ENCODE measurements around the gene CXXC5. TPM values are rescaled to one million over a fixed set of nuclear protein-coding genes. Genes with fewer than 3 reads are reported as not detected.
A peak's percentile ranks its signal among the peaks of the same experiment; 100 is the strongest.
"Not testable (repeated sequence)": the region's sequence is repeated elsewhere in the genome, so short reads cannot be mapped to it uniquely, and the experiment has no call there.

CXXC5 gene
- 100 to 1,000 TPM; 190 to 206 (median 205) TPM for polyA plus RNA-seq (ENCODE audit: insufficient read length in 3 of 3)
- long read RNA-seq, donor 1, transcript CXXC5-206 (2 exons, 777 nt): minor isoform, 5 of 115 reads
- long read RNA-seq, donor 1, transcript CXXC5-201 (3 exons, 2,658 nt): major isoform, 66 of 115 reads
- long read RNA-seq, donor 1, transcript CXXC5-211 (3 exons, 1,892 nt): minor isoform, 23 of 115 reads
- long read RNA-seq, donor 1, partial matches to known transcripts: 21 of 115 reads
- long read RNA-seq, donor 1, other reads (novel, unspliced or antisense): 0 of 115 reads
- long read RNA-seq, donor 2, transcript CXXC5-206 (2 exons, 777 nt): minor isoform, 9 of 107 reads
- long read RNA-seq, donor 2, transcript CXXC5-211 (3 exons, 1,892 nt): minor isoform, 24 of 107 reads
- long read RNA-seq, donor 2, transcript CXXC5-201 (3 exons, 2,658 nt): major isoform, 55 of 107 reads
- long read RNA-seq, donor 2, partial matches to known transcripts: 18 of 107 reads
- long read RNA-seq, donor 2, other reads (novel, unspliced or antisense): 0 of 107 reads
- long read RNA-seq, donor 3, transcript CXXC5-206 (2 exons, 777 nt): minor isoform, 7 of 106 reads
- long read RNA-seq, donor 3, transcript CXXC5-211 (3 exons, 1,892 nt): minor isoform, 20 of 106 reads
- long read RNA-seq, donor 3, transcript CXXC5-201 (3 exons, 2,658 nt): major isoform, 55 of 106 reads
- long read RNA-seq, donor 3, partial matches to known transcripts: 24 of 106 reads
- long read RNA-seq, donor 3, other reads (novel, unspliced or antisense): 0 of 106 reads
- long read RNA-seq, donor 4, transcript CXXC5-201 (3 exons, 2,658 nt): major isoform, 56 of 111 reads
- long read RNA-seq, donor 4, transcript CXXC5-206 (2 exons, 777 nt): minor isoform, 9 of 111 reads
- long read RNA-seq, donor 4, transcript CXXC5-211 (3 exons, 1,892 nt): minor isoform, 28 of 111 reads
- long read RNA-seq, donor 4, partial matches to known transcripts: 18 of 111 reads
- long read RNA-seq, donor 4, other reads (novel, unspliced or antisense): 0 of 111 reads
- long read RNA-seq, donor 5, transcript CXXC5-211 (3 exons, 1,892 nt): minor isoform, 18 of 114 reads
- long read RNA-seq, donor 5, transcript CXXC5-201 (3 exons, 2,658 nt): major isoform, 45 of 114 reads
- long read RNA-seq, donor 5, partial matches to known transcripts: 46 of 114 reads
- long read RNA-seq, donor 5, other reads (novel, unspliced or antisense): 0 of 114 reads
- long read RNA-seq, donor 6, transcript CXXC5-201 (3 exons, 2,658 nt): major isoform, 44 of 91 reads
- long read RNA-seq, donor 6, transcript CXXC5-206 (2 exons, 777 nt): minor isoform, 7 of 91 reads
- long read RNA-seq, donor 6, transcript CXXC5-211 (3 exons, 1,892 nt): minor isoform, 22 of 91 reads
- long read RNA-seq, donor 6, partial matches to known transcripts: 18 of 91 reads
- long read RNA-seq, donor 6, other reads (novel, unspliced or antisense): 0 of 91 reads
- long read RNA-seq, donor 7, transcript CXXC5-206 (2 exons, 777 nt): minor isoform, 15 of 191 reads
- long read RNA-seq, donor 7, transcript CXXC5-201 (3 exons, 2,658 nt): major isoform, 76 of 191 reads
- long read RNA-seq, donor 7, transcript CXXC5-211 (3 exons, 1,892 nt): minor isoform, 29 of 191 reads
- long read RNA-seq, donor 7, partial matches to known transcripts: 70 of 191 reads
- long read RNA-seq, donor 7, other reads (novel, unspliced or antisense): 0 of 191 reads
- long read RNA-seq, donor 8, partial matches to known transcripts: 5 of 15 reads
- long read RNA-seq, donor 8, other reads (novel, unspliced or antisense): 0 of 15 reads
- long read RNA-seq, donor 9, transcript CXXC5-206 (2 exons, 777 nt): minor isoform, 16 of 141 reads
- long read RNA-seq, donor 9, transcript CXXC5-201 (3 exons, 2,658 nt): major isoform, 68 of 141 reads
- long read RNA-seq, donor 9, transcript CXXC5-211 (3 exons, 1,892 nt): minor isoform, 28 of 141 reads
- long read RNA-seq, donor 9, partial matches to known transcripts: 29 of 141 reads
- long read RNA-seq, donor 9, other reads (novel, unspliced or antisense): 0 of 141 reads
- long read RNA-seq, donor 10, transcript CXXC5-201 (3 exons, 2,658 nt): major isoform, 47 of 128 reads
- long read RNA-seq, donor 10, transcript CXXC5-211 (3 exons, 1,892 nt): minor isoform, 17 of 128 reads
- long read RNA-seq, donor 10, transcript CXXC5-206 (2 exons, 777 nt): minor isoform, 18 of 128 reads
- long read RNA-seq, donor 10, partial matches to known transcripts: 44 of 128 reads
- long read RNA-seq, donor 10, other reads (novel, unspliced or antisense): 0 of 128 reads
- long read RNA-seq, donor 11, transcript CXXC5-201 (3 exons, 2,658 nt): major isoform, 50 of 101 reads
- long read RNA-seq, donor 11, transcript CXXC5-211 (3 exons, 1,892 nt): minor isoform, 16 of 101 reads
- long read RNA-seq, donor 11, partial matches to known transcripts: 32 of 101 reads
- long read RNA-seq, donor 11, other reads (novel, unspliced or antisense): 0 of 101 reads
- long read RNA-seq, donor 12, transcript CXXC5-211 (3 exons, 1,892 nt): minor isoform, 28 of 143 reads
- long read RNA-seq, donor 12, transcript CXXC5-201 (3 exons, 2,658 nt): major isoform, 71 of 143 reads
- long read RNA-seq, donor 12, transcript CXXC5-206 (2 exons, 777 nt): minor isoform, 8 of 143 reads
- long read RNA-seq, donor 12, partial matches to known transcripts: 35 of 143 reads
- long read RNA-seq, donor 12, other reads (novel, unspliced or antisense): 0 of 143 reads
- long read RNA-seq, donor 13, transcript CXXC5-211 (3 exons, 1,892 nt): minor isoform, 9 of 63 reads
- long read RNA-seq, donor 13, transcript CXXC5-201 (3 exons, 2,658 nt): major isoform, 28 of 63 reads
- long read RNA-seq, donor 13, partial matches to known transcripts: 22 of 63 reads
- long read RNA-seq, donor 13, other reads (novel, unspliced or antisense): 0 of 63 reads
- long read RNA-seq, donor 14, transcript CXXC5-206 (2 exons, 777 nt): minor isoform, 23 of 287 reads
- long read RNA-seq, donor 14, transcript CXXC5-201 (3 exons, 2,658 nt): major isoform, 105 of 287 reads
- long read RNA-seq, donor 14, transcript CXXC5-211 (3 exons, 1,892 nt): minor isoform, 35 of 287 reads
- long read RNA-seq, donor 14, partial matches to known transcripts: 110 of 287 reads
- long read RNA-seq, donor 14, other reads (novel, unspliced or antisense): 9 of 287 reads
- long read RNA-seq, donor 15, transcript CXXC5-201 (3 exons, 2,658 nt): major isoform, 64 of 94 reads
- long read RNA-seq, donor 15, transcript CXXC5-211 (3 exons, 1,892 nt): minor isoform, 19 of 94 reads
- long read RNA-seq, donor 15, transcript CXXC5-206 (2 exons, 777 nt): minor isoform, 11 of 94 reads
- long read RNA-seq, donor 15, partial matches to known transcripts: 0 of 94 reads
- long read RNA-seq, donor 15, other reads (novel, unspliced or antisense): 0 of 94 reads
- long read RNA-seq, donor 16, transcript CXXC5-211 (3 exons, 1,892 nt): minor isoform, 21 of 124 reads
- long read RNA-seq, donor 16, transcript CXXC5-206 (2 exons, 777 nt): minor isoform, 10 of 124 reads
- long read RNA-seq, donor 16, transcript CXXC5-201 (3 exons, 2,658 nt): major isoform, 61 of 124 reads
- long read RNA-seq, donor 16, partial matches to known transcripts: 31 of 124 reads
- long read RNA-seq, donor 16, other reads (novel, unspliced or antisense): 0 of 124 reads

DNA sequence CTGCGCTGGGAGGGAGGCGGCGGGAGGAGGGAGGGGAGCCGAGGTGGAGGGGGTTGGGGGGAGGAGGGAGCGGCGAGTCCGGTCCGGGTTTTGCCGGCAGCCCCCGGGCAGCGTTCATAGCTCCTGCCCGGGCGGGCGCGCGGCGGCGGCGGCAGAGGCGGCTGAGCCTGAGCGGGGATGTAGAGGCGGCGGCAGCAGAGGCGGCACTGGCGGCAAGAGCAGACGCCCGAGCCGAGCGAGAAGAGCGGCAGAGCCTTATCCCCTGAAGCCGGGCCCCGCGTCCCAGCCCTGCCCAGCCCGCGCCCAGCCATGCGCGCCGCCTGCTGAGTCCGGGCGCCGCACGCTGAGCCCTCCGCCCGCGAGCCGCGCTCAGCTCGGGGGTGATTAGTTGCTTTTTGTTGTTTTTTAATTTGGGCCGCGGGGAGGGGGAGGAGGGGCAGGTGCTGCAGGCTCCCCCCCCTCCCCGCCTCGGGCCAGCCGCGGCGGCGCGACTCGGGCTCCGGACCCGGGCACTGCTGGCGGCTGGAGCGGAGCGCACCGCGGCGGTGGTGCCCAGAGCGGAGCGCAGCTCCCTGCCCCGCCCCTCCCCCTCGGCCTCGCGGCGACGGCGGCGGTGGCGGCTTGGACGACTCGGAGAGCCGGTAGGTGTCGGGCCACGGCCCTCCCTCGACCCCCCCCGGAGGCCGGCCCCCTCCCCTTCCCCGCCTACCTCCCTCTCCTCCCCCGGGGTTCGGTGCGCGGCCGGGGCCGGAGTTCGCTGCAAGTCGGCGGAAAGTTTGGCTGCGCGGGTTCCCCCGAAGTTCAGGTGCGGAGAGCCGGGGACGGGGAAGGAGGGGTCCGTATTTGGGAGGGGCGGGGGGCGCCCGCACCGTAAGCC lies at the start of gene CXXC5:
CXXC5 (plus strand) TSS at position 145 of the 877 bp plus-strand sequence. CDS start 32,175 bp downstream, outside the sequence.
- DNase-seq: peak; percentile 88

DNA sequence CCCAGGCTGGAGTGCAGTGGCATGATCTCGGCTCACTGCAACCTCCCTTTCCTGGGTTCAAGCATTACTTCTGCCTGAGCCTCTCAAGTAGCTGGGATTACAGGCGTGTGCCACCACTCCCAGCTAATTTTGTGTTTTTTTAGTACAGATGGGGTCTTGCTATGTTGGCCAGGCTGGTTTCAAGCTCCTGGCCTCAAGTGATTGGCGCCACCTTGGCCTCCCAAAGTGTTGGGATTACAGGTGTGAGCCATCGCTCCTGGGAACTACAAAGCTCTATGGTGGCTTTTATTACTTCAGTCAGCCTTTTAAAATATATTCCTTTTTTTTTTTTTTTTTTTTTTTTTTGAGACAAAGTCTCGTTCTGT lies 49.6 kb upstream of the CXXC5 start:
- DNase-seq: not testable (repeated sequence)

DNA sequence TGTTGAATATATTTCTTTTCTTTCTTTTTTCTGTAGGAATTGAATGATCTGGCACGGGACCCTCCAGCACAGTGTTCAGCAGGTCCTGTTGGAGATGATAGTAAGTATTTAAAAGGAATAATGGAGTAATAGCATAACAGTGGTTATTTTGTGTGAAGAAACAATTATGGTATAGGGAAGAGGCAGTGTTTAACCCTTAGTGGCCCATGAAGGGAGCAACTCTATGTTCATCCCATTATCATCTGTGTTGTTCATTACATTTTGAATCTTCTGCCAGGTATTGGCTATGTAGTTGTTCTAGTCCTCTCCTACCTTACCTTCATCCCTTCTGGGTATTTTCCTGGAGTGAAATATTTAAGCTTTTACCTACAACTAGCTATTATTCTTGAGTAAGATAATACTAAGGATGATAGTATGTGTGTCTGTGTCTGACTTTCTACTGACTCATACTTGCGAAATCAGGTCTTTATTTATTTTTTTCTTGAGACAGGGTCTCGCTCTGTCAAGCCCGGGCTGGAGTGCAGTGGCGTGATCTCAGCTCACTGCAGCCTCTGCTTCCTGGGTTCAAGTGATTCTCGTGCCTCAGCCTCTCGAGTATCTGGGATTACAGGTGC lies 47.7 kb upstream of the CXXC5 start:
- DNase-seq: no peak

DNA sequence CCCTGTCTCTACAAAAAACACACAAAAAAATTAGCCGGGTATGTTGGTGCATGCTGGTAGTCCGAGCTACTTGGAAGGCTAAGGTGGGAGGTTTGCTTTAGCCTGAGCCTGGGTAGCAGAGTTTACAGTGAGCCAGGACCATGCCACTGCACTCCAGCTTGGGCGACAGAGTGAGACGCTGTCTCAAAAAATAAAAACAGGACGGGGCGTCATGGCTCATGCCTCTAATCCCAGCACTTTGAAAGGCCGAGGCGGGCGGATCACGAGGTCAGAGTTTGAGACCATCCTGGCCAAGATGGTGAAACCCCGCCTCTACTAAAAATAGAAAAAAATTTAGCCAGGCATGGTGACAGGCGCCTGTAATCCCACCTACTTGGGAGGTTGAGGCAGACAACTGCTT lies 46.7 kb upstream of the CXXC5 start:
- DNase-seq: no peak

DNA sequence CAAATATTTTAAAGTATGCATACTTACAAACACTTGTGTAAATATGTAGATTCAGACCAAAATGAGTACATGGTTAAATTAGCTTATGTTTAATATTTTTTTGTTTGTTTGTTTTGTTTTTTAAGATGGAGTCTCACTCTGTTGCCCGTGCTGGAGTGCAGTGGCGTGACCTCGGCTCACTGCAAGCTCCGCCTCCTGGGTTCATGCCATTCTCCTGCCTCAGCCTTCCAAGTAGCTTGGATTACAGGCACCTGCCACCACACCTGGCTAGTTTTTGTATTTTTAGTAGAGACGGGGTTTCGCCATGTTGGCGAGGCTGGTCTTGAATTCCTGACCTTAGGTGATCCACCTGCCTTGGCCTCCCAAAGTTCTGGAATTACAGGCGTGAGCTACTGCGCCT lies 46.2 kb upstream of the CXXC5 start:
- not testable (repeated sequence) for DNase-seq

- DNase-seq: no peak
Measured at GRCh38 chr5:139605887-139606286, 42.3 kb upstream of the CXXC5 start.

DNA sequence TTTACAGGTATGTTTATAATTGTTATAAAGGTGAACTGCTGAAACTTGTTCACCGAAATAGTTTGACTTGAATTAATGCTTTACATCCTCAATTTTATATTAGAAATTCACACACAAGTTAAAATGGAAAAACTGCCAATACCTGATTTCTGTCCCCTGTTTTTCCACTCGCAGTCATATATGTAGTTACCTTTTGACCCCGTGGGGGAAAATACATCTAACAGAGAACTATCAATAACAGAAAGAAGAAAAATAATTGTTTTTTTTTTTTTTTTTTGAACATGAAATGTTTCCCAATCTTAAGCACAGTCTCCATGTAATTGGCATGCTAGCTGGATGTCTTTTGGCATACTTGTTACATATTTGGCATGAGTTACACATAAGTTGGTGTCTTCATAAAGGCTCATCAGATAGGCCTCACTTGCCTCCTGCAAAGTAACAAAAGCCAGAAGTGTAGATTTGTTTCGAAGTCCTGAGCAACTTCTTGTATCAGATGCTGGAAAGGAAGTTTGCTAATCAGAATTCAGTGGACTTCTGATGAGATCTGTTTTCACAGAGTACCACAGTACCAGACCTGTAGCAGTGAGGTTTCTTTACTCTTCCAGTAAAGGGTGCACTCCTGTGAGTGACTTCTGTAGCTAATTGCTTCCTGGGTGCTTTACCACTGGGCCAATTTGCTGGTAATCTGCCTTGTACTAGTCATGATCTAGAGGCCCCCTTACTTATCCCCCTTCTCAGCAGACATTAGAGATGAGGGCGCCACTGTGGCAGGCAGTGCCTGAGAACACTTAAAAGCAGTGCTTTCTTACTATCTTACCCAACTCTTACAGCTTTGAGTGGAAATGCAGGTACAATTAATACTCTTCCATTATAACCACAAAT lies 36.2 kb upstream of the CXXC5 start:
- no peak for DNase-seq

DNA sequence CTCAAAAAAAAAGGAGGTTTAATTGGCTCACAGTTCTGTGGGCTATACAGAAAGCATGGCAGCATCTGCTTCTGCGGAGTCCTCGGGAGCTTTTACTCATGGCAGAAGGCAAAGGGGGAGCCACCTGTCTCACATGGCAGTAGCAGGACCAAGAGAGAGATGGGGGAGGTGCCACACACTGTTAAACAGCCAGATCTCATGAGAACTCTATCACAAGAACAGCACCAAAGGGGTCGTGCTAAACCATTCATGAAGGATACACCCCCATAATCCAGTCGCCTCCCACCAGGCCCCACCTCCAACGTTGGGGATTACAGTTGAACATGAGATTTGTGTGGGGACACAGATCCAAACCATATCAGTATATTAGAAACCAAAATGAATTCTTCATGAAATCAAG lies 28.3 kb upstream of the CXXC5 start:
- DNase-seq: no peak

GRCh38 chr5:139625398-139625797 lies 22.8 kb upstream of the CXXC5 start:
- not testable (repeated sequence) for DNase-seq

DNA sequence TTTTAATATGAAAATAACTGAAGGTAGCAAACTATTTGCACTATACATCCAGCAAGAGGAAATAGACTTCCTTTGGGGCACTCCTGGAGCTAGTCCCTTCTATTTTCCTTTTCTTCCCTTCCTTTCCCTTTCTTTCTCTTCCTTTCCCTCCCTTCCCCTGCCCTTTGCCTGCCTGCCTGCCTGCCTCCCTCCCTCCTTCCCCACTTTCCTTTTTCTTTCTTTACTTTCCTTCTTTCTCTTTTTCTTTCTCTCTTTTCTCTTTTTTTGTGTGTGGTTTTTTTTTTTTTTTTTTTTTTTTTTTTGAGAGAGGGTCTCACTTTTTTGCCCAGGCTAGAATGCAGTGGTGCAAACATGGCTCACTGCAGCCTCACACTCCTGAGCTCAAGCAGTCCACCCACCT lies 17.3 kb upstream of the CXXC5 start:
- no peak for DNase-seq

GRCh38 chr5:139631520-139632165 lies 16.5 kb upstream of the CXXC5 start:
- no peak for DNase-seq

DNA sequence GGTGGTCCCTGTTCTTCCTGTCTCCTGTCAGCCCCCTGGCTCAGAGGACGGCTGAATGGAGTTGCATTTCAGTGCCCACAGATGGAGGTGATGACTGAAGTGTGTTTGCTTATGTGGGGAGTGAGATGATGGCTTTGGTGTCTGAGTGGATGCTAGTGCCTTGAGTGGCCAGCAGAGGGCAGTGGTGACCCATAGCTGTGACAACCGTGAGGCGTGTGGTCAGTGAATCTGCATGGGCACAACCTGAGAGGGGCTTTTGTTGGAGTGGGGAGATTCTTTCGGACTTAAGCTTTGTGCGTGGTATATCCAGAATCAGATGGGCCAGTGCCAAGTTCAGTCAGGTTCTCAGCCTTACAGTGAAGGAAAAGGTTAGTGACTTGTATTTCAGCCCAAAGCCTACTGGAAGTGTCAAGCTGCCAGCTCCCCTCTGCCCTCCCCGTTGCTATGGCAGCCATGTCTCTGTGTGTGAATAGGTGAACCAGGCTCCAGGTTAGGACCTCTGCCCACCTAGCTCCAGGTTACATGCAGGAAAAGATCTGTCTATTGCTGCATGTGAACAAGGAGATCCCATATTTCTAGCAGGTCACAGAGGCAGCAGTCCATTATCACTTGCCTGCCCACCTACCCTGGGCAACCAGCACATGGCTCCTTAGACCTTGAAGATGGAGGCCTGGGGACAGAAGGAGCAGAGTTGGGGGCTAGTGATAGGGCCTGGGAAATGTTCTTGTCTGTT lies 14.7 kb upstream of the CXXC5 start:
- no peak for DNase-seq

GRCh38 chr5:139634028-139634325 lies 14.2 kb upstream of the CXXC5 start:
- DNase-seq: no peak
